MCF 10A (cell line): Measurements from ENCODE around the gene KISS1. TPM values are rescaled to one million over a fixed set of nuclear protein-coding genes. Genes with fewer than 3 reads are reported as not detected.

Experiments used
- BruUV-seq: library from RNA; stranded (reverse); fragments of 400-500 nt; replicated peaks from 2 replicates; lab custom pipeline; 2021; lab: Mats Ljungman, UMichigan
- CTCF ChIA-PET: fragments of 300-600 bp; sonication (Branson Sonifier 250); formaldehyde crosslinking; extraction: SDS; loops from one replicate; lab custom pipeline; 2021; ENCODE audit warnings: antibody characterized with exemption, inconsistent platforms; lab: Yijun Ruan, JAX
- POLR2A ChIA-PET: fragments of 300-600, 350-650 bp; sonication (Branson Sonifier 250); formaldehyde crosslinking; extraction: SDS; loops from one replicate; lab custom pipeline; 2020; ENCODE audit warnings: antibody characterized with exemption, inconsistent platforms; lab: Yijun Ruan, JAX
- DNase-seq: peaks from one replicate; pipeline ENCODE4 v3.0.0-alpha.2; 2018; ENCODE audit not compliant: unreplicated experiment
- H3K27ac Mint-ChIP-seq: one replicate; pipeline ENCODE4 v1.8.0; 2022; ENCODE audit warnings: mild to moderate bottlenecking, low read depth, mixed read lengths; ENCODE audit not compliant: unreplicated experiment
- H3K27me3 Mint-ChIP-seq: one replicate; pipeline ENCODE4 v1.8.0; 2022; ENCODE audit warnings: mixed read lengths; ENCODE audit not compliant: insufficient read depth, unreplicated experiment
- H3K36me3 Mint-ChIP-seq: one replicate; pipeline ENCODE4 v1.8.0; 2022; ENCODE audit warnings: mild to moderate bottlenecking, moderate library complexity, mixed read lengths; ENCODE audit not compliant: insufficient read depth, unreplicated experiment
- H3K4me1 Mint-ChIP-seq: one replicate; pipeline ENCODE4 v1.8.0; 2022; ENCODE audit warnings: mixed read lengths; ENCODE audit not compliant: insufficient read depth, unreplicated experiment
- H3K4me3 Mint-ChIP-seq: one replicate; pipeline ENCODE4 v1.8.0; 2022; ENCODE audit warnings: mild to moderate bottlenecking, moderate library complexity, mixed read lengths; ENCODE audit not compliant: unreplicated experiment
- H3K9me3 Mint-ChIP-seq: one replicate; pipeline ENCODE4 v1.8.0; 2022; ENCODE audit warnings: mixed read lengths; ENCODE audit not compliant: unreplicated experiment
- intact Hi-C: fragments of 100-400 bp; cut with micrococcal nuclease; formaldehyde crosslinking; loops from 2 replicates; pipeline ENCODE4 v1.14.1; 2022
- total RNA-seq: library from RNA; stranded (reverse); gene quantifications from 2 replicates; pipeline ENCODE4 v1.2.3, GENCODE V29; 2022
- TF ChIP-seq, protein P1 (sequence below): fragments of 200-600 bp; IDR thresholded peaks from one replicate; pipeline ENCODE4 v1.8.0; 2022; ENCODE audit warnings: antibody characterized with exemption, mild to moderate bottlenecking; ENCODE audit not compliant: unreplicated experiment

KISS1 gene
- total RNA-seq, 1 experiment from 2014 or later, result not detected

DNA sequence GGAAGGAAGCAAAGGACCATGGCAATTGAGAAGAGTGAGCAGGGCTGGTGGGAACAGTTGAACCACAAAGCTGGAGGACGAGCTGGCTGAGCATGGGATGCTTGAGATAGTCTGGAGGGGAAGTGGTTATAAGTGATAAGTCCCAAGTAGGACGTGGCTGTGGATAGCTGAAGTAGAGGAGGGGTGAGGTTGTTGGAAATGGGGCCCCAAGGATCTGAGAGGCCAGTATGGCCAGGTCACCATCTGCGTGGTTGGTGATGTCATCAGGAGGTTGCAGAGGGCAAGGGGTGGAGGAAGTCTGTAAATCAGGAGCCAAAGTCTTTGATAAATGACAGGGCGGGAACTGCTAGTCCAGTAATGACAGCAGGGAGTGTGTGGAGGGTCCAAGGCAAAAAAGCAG is 19.2 kb downstream of the KISS1 start:
- no peak for DNase-seq
- H3K36me3 Mint-ChIP-seq, result no peaks in the 10 kb centered on the region
- BruUV-seq, result no TSS peak
- H3K27ac Mint-ChIP-seq, result no peak overlapping the region
- intact Hi-C loops, result no loop called here
- no peaks in the 10 kb centered on the region for H3K27me3 Mint-ChIP-seq
- no peaks in the 10 kb centered on the region for H3K4me1 Mint-ChIP-seq
- H3K9me3 Mint-ChIP-seq, result no peaks in the 10 kb centered on the region
- ChIA-PET POLR2A (interaction anchor here (1.4 to 1.5 kb wide), 2 partner anchors 9 to 22 kb away, joined by 3 to 4 read pairs; no protein-coding TSS in a partner anchor), CTCF (interaction anchor here (0.5 to 12.1 kb wide), 5 partner anchors 12 to 361 kb away, joined by 3 to 135 read pairs (median 5); partner anchors contain the start of gene REN)
- H3K4me3 Mint-ChIP-seq, result no peak overlapping the region
- TF ChIP-seq, protein P1, sequence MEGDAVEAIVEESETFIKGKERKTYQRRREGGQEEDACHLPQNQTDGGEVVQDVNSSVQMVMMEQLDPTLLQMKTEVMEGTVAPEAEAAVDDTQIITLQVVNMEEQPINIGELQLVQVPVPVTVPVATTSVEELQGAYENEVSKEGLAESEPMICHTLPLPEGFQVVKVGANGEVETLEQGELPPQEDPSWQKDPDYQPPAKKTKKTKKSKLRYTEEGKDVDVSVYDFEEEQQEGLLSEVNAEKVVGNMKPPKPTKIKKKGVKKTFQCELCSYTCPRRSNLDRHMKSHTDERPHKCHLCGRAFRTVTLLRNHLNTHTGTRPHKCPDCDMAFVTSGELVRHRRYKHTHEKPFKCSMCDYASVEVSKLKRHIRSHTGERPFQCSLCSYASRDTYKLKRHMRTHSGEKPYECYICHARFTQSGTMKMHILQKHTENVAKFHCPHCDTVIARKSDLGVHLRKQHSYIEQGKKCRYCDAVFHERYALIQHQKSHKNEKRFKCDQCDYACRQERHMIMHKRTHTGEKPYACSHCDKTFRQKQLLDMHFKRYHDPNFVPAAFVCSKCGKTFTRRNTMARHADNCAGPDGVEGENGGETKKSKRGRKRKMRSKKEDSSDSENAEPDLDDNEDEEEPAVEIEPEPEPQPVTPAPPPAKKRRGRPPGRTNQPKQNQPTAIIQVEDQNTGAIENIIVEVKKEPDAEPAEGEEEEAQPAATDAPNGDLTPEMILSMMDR, result no peak

GRCh38 chr1:204176049-204176448 is 20.2 kb downstream of the KISS1 start:
- intact Hi-C loops, result no loop called here
- ChIA-PET POLR2A (interaction anchor here (0.9 to 1.4 kb wide), 4 partner anchors 8 to 22 kb away, joined by 3 to 4 read pairs (median 4); no protein-coding TSS in a partner anchor), CTCF (interaction anchor here (0.8 to 12.1 kb wide), 7 partner anchors 11 to 204 kb away, joined by 3 to 135 read pairs (median 5); partner anchors contain the start of gene REN)
- TF ChIP-seq, protein P1, result no peak
- BruUV-seq, result no TSS peak
- DNase-seq, result no peak
- Mint-ChIP-seq H3K4me1 (peaks cover 7% of the 10 kb centered on the region), H3K27ac (no peak overlapping the region), H3K27me3 (no peaks in the 10 kb centered on the region), H3K36me3 (no peaks in the 10 kb centered on the region), H3K4me3 (no peak overlapping the region), H3K9me3 (no peaks in the 10 kb centered on the region)

- intact Hi-C loops, result no loop called here
- H3K36me3 Mint-ChIP-seq, result no peaks in the 10 kb centered on the region
- H3K27ac Mint-ChIP-seq, result no peak overlapping the region
- TF ChIP-seq, protein P1, result no peak
- peaks cover 7% of the 10 kb centered on the region for H3K4me1 Mint-ChIP-seq
- H3K9me3 Mint-ChIP-seq, result no peaks in the 10 kb centered on the region
- no peak for DNase-seq
- ChIA-PET POLR2A (interaction anchor here (0.6 to 1.2 kb wide), 4 partner anchors 8 to 110 kb away, joined by 3 to 4 read pairs (median 4); no protein-coding TSS in a partner anchor), CTCF (interaction anchor here (0.7 to 12.1 kb wide), 9 partner anchors 10 to 222 kb away, joined by 3 to 135 read pairs (median 4); partner anchors contain the start of gene REN)
- no peak overlapping the region for H3K4me3 Mint-ChIP-seq
- no peaks in the 10 kb centered on the region for H3K27me3 Mint-ChIP-seq
- no TSS peak for BruUV-seq
Measured at GRCh38 chr1:204174958-204175357, 21.3 kb downstream of the KISS1 start.

GRCh38 chr1:204172404-204173029 is 23.8 kb downstream of the KISS1 start:
- Mint-ChIP-seq H3K9me3 (no peaks in the 10 kb centered on the region), H3K36me3 (no peaks in the 10 kb centered on the region), H3K27ac (no peak overlapping the region), H3K4me3 (no peak overlapping the region), H3K4me1 (peaks cover 7% of the 10 kb centered on the region), H3K27me3 (no peaks in the 10 kb centered on the region)
- TF ChIP-seq, protein P1, result no peak
- intact Hi-C loops, result no loop called here
- POLR2A ChIA-PET, result interaction anchor here (0.8 to 1.6 kb wide), 5 partner anchors 10 to 226 kb away, joined by 3 to 5 read pairs (median 4); no protein-coding TSS in a partner anchor
- no TSS peak for BruUV-seq
- CTCF ChIA-PET, result interaction anchor here (0.9 to 12.1 kb wide), 12 partner anchors 7 to 259 kb away, joined by 3 to 135 read pairs (median 4); partner anchors contain the start of gene REN
- no peak for DNase-seq
